Ishikawa (cell line): Measurements from ENCODE around the gene SERPIND1.

Experiments used
- CEBPB ChIP-seq: IDR thresholded peaks from 2 replicates; pipeline ENCODE4 v1.6.1; 2012
- CREB1 ChIP-seq: IDR thresholded peaks from 2 replicates; pipeline ENCODE4 v1.6.1; 2012; ENCODE audit warnings: low read depth
- EGR1 ChIP-seq: IDR thresholded peaks from 2 replicates; pipeline ENCODE4 v1.6.1; 2012
- EP300 ChIP-seq: IDR thresholded peaks from 2 replicates; pipeline ENCODE4 v1.6.1; 2012; ENCODE audit warnings: borderline replicate concordance
- FOXM1 ChIP-seq: IDR thresholded peaks from 2 replicates; pipeline ENCODE4 v1.6.1; 2012; ENCODE audit warnings: low read depth, borderline replicate concordance
- MAX ChIP-seq: IDR thresholded peaks from 2 replicates; pipeline ENCODE4 v1.6.1; 2012
- NFIC ChIP-seq: IDR thresholded peaks from 2 replicates; pipeline ENCODE4 v1.6.1; 2012
- RAD21 ChIP-seq: IDR thresholded peaks from 2 replicates; pipeline ENCODE4 v1.6.1; 2012; ENCODE audit warnings: low read depth
- REST ChIP-seq: IDR thresholded peaks from 2 replicates; pipeline ENCODE4 v1.6.1; 2012; ENCODE audit warnings: low read depth, mild to moderate bottlenecking
- TAF1 ChIP-seq: IDR thresholded peaks from 2 replicates; pipeline ENCODE4 v1.6.1; 2012; ENCODE audit warnings: low read depth, mild to moderate bottlenecking
- TCF12 ChIP-seq: IDR thresholded peaks from 2 replicates; pipeline ENCODE4 v1.6.1; 2012; ENCODE audit warnings: low read depth
- TEAD4 ChIP-seq: IDR thresholded peaks from 2 replicates; pipeline ENCODE4 v1.6.1; 2012
- USF1 ChIP-seq: IDR thresholded peaks from 2 replicates; pipeline ENCODE4 v1.6.1; 2012
- YY1 ChIP-seq: IDR thresholded peaks from 2 replicates; pipeline ENCODE4 v1.6.1; 2012; ENCODE audit warnings: low read depth
- ZBTB7A ChIP-seq: IDR thresholded peaks from 2 replicates; pipeline ENCODE4 v1.6.1; 2012; ENCODE audit warnings: low read depth

Gene SERPIND1

GRCh38 chr22:20773793-20774212 is at the start of gene SERPIND1:
Gene SERPIND1 (plus strand): TSS chr22:20774113. CDS start chr22:20779313, 5,200 bp downstream.
- TF ChIP-seq TCF12 = no peak
- no peak for TF ChIP-seq YY1
- TF ChIP-seq USF1 = no peak
- TF ChIP-seq CREB1 = no peak
- no peak for TF ChIP-seq EP300
- no peak for TF ChIP-seq NFIC
- no peak for TF ChIP-seq CEBPB
- TF ChIP-seq REST = no peak
- TF ChIP-seq MAX = no peak
- no peak for TF ChIP-seq EGR1
- TF ChIP-seq ZBTB7A = no peak
- no peak for TF ChIP-seq RAD21
- TF ChIP-seq TAF1 = no peak

- TF ChIP-seq RAD21 (no peak), TAF1 (no peak), MAX (no peak), EP300 (no peak), TCF12 (no peak), ZBTB7A (no peak)
Measured at GRCh38 chr22:20724676-20725454, 49.0 kb upstream of the SERPIND1 start.

GRCh38 chr22:20725987-20726558 is 47.8 kb upstream of the SERPIND1 start:
- TF ChIP-seq EGR1 (no peak), TAF1 (no peak), TCF12 (no peak), USF1 (no peak), RAD21 (no peak), TEAD4 (no peak), EP300 (no peak), CREB1 (no peak), YY1 (no peak), ZBTB7A (no peak), FOXM1 (no peak)

GRCh38 chr22:20727118-20728015 is 46.5 kb upstream of the SERPIND1 start:
- TF ChIP-seq YY1 (no peak), NFIC (no peak), MAX (no peak), EGR1 (no peak), TAF1 (no peak), RAD21 (no peak), ZBTB7A (no peak), USF1 (no peak), TEAD4 (no peak), CEBPB (no peak), CREB1 (no peak), EP300 (no peak), TCF12 (no peak), FOXM1 (no peak), REST (no peak)
